ENCODE measurements around the gene CH25H.

Gene CH25H

DNA sequence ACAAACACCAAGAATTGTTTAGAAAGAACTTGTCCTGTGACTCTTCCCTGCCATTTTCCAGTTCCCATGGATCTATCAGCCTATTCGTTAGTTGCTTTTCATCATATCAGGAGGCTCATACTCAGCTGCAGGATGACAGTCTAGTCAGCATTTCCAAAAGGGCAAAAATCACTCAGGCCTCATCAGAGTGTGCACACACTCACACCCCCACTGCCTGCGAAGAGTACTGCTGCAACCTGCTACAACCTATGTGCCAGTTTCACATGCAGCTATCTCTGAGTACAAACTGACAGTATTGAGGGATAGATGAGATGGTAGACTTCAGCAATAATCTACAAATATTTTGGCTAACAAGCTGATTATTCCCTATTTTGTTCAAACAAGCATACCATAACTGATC, 24.2 kb downstream of the CH25H start:
- TF ChIP-seq, protein P1, sequence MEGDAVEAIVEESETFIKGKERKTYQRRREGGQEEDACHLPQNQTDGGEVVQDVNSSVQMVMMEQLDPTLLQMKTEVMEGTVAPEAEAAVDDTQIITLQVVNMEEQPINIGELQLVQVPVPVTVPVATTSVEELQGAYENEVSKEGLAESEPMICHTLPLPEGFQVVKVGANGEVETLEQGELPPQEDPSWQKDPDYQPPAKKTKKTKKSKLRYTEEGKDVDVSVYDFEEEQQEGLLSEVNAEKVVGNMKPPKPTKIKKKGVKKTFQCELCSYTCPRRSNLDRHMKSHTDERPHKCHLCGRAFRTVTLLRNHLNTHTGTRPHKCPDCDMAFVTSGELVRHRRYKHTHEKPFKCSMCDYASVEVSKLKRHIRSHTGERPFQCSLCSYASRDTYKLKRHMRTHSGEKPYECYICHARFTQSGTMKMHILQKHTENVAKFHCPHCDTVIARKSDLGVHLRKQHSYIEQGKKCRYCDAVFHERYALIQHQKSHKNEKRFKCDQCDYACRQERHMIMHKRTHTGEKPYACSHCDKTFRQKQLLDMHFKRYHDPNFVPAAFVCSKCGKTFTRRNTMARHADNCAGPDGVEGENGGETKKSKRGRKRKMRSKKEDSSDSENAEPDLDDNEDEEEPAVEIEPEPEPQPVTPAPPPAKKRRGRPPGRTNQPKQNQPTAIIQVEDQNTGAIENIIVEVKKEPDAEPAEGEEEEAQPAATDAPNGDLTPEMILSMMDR (IDR thresholded peaks at IDR 0.05): no peak

GRCh38 chr10:89175816-89176215, 31.3 kb downstream of the CH25H start:
- TF ChIP-seq, protein P1 (IDR thresholded peaks at IDR 0.05): no peak

- TF ChIP-seq, protein P1 (IDR thresholded peaks at IDR 0.05): no peak
Measured at GRCh38 chr10:89173075-89173474, 34.0 kb downstream of the CH25H start.

DNA sequence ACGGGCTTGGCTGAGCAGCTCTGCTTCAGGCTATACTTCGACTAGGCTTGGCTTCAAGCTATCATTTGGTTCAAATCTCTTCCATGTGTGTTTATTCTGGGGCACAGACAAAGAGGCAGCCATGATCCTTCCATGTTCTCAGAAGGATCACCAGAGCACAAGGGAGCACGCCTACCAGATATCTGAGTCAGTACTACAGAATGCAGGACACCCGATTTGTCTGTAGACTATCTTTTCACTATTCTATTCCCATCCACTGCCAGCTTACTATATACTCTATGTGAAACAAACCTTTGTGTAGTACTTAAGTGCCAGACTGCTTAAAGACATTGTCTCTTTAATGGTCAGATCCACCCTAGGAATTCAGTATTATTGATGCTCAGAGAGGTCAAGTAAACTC, 35.1 kb downstream of the CH25H start:
- TF ChIP-seq, protein P1 (IDR thresholded peaks at IDR 0.05): no peak

DNA sequence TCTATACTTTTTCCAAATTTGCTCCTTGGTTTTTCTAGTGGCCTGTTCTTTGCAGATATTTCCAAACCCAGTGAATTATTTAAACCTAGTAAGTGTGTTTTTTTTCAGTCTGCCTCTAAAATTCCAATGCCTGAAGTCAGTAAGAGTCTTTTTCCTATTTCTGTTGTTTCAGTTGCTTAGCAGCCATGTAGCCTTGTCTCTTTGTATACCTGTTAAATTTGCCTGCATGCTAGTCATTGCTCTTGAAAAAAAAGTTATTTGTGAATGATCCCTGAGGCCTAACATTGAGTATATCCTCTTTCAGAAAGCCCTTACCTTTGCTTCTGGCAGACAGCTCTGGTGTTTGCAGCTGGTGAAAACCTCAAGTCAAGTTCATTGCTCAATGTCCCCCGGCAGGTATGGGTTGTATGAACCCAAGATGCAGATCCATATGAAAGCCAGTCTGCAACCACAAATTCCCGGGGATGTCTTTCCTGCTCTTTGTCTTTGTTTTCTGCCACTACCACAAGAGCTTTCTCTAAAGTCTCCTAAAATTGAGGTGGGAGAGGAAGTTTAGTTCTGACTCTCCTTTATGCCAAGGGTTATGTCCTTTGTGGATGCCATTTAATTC, 35.7 kb downstream of the CH25H start:
- TF ChIP-seq, protein P1 (IDR thresholded peaks at IDR 0.05): no peak

GRCh38 chr10:89167915-89168314, 39.2 kb downstream of the CH25H start:
- TF ChIP-seq, protein P1 (IDR thresholded peaks at IDR 0.05): no peak

GRCh38 chr10:89165923-89166322, 41.2 kb downstream of the CH25H start:
- TF ChIP-seq, protein P1 (IDR thresholded peaks at IDR 0.05): no peak

- TF ChIP-seq, protein P1 (IDR thresholded peaks at IDR 0.05): no peak
Measured at GRCh38 chr10:89164920-89165319, 42.2 kb downstream of the CH25H start.

Data from LNCAP (cell line).